Fibroblast of the aortic adventitia (primary cell): ENCODE data around the gene OVOL1. TPM values are rescaled to one million over a fixed set of nuclear protein-coding genes. Genes with fewer than 3 reads are reported as not detected.

Source experiments
- DNase-seq: peaks from one replicate; pipeline ENCODE4 v3.0.0-alpha.2; 2010; ENCODE audit warnings: low read depth
- H3K4me3 ChIP-seq: 2 replicates; pipeline ENCODE4 v1.5.1; 2011; ENCODE audit warnings: low read depth, mild to moderate bottlenecking, control low read depth, low read length, moderate library complexity
- CTCF ChIP-seq: IDR thresholded peaks from 2 replicates; pipeline ENCODE4 v1.5.1; 2011; ENCODE audit warnings: mild to moderate bottlenecking, low read length, control low read depth, inconsistent platforms; ENCODE audit not compliant: insufficient read depth
- total RNA-seq: library from RNA; depleted of rRNA; stranded (reverse); fragments of >200 nt; gene quantifications from 2 replicates; pipeline ENCODE4 v1.2.3, GENCODE V29; 2012; ENCODE audit warnings: low replicate concordance

OVOL1 gene
- total RNA-seq, 1 donor, result not detected

GRCh38 chr11:65787649-65788622 lies 1.1 kb downstream of the OVOL1 start:
- no peak for DNase-seq
- no peak overlapping the region for H3K4me3 ChIP-seq
- no peak for TF ChIP-seq CTCF

- DNase-seq, result no peak
- no peak for TF ChIP-seq CTCF
- no peak overlapping the region for H3K4me3 ChIP-seq
These were observed 2.0 kb downstream of the OVOL1 start for GRCh38 chr11:65788821-65789220.

GRCh38 chr11:65789230-65790103 lies 2.6 kb downstream of the OVOL1 start:
- TF ChIP-seq CTCF, result no peak
- H3K4me3 ChIP-seq, result no peak overlapping the region
- no peak for DNase-seq

GRCh38 chr11:65790104-65790901 lies 3.4 kb downstream of the OVOL1 start:
- no peak for TF ChIP-seq CTCF
- no peak for DNase-seq

GRCh38 chr11:65790902-65791650 lies 4.2 kb downstream of the OVOL1 start:
- no peak overlapping the region for H3K4me3 ChIP-seq
- TF ChIP-seq CTCF, result no peak
- DNase-seq, result no peak

More at GRCh38 chr11:65790104-65790901, 3.4 kb downstream of the OVOL1 start:
- H3K4me3 ChIP-seq, result no peak overlapping the region
